GM12873 (cell line): ENCODE measurements around the gene FTH1.

Source experiments
- CTCF ChIP-seq: IDR thresholded peaks from 2 replicates; pipeline ENCODE4 v1.5.1; 2012; ENCODE audit warnings: low read depth, mild to moderate bottlenecking, moderate library complexity, low read length, control low read depth; ENCODE audit not compliant: insufficient read depth; ENCODE audit errors: missing control alignments

FTH1 gene

DNA sequence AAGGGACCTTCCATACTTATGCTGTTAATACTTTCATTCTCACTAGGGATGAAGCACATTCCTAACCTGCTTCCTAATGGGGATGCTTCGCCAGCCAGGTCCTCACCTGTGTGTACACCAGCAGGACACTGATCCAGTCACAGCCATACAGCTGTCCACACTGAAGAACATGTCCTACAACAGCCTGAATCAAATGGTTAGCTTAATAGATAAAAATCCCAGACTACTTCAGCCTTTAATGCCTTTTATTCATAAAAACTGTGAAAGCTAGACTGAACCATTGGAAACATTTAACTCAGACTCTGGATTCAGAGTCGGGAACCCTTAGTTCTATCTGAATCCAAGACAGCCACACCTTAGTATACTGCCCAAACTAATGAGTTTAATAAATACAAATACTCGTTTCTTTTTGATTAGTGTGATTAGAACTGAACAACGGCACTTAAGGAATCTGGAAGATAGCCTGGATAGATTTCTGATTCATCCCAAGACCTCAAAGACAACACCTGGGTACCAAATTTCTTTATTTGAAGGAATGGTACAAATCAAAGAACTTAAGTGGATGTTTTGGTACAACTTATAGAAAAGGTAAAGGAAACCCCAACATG lies 3.3 kb downstream of the FTH1 start:
- no peak for TF ChIP-seq CTCF

DNA sequence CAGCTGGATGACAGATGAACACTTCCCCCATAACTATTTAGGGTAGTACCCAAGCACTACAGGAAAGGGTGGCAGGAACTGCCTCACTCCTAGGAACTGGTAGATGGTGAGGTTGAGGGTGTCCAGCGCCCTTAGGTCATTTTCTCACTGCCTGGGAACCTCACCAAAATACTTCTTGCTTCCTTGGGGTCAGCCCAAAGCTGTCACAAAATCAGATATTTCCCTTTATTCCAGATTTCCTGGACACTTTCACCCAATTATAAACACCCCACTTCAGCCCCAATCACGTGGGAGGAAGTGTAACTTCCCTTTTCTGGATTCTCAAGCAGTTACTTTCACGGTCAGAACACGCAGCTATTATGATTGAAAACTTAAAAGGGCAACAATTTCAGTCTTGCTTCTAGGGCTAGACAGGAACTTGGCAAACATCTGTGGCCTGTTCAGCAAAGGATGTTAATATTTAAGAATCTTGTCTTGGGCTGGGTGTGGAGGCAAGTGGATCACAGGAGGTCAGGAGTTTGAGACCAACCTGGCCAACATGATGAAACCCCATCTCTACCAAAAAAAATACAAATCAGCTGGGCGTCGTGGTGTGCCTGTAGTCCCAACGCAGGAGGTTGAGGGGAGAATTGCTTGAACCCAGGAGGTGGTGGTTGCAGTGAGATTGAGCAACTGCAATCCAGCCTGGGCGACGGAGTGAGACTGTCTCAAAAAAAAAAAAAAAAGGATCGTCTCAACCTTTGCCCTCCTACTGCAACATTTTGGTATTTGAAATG lies 4.0 kb downstream of the FTH1 start:
- TF ChIP-seq CTCF, result no peak

DNA sequence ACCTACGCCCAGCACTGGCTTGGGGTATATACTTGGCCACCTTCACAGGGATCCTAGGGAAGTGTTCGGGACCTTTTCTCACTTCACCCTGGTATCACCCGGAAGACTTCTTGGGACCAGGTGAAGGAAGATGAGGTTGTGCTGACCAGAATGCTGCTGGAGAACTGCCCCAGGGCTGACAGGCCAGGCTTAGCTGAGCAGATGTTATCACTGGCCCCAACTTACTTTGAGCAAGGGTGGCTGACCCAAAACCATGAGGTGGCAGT lies 4.5 kb downstream of the FTH1 start:
- no peak for TF ChIP-seq CTCF

- TF ChIP-seq CTCF, result no peak
Measured at GRCh38 chr11:61962213-61963015, 5.0 kb downstream of the FTH1 start.

GRCh38 chr11:61961570-61962212 lies 5.7 kb downstream of the FTH1 start:
- no peak for TF ChIP-seq CTCF

GRCh38 chr11:61960532-61960931 lies 6.9 kb downstream of the FTH1 start:
- TF ChIP-seq CTCF, result no peak

GRCh38 chr11:61959678-61960077 lies 7.8 kb downstream of the FTH1 start:
- no peak for TF ChIP-seq CTCF
